HG03103 (cell line): ENCODE data around the gene STT3A.
A peak's percentile ranks its signal among the peaks of the same experiment; 100 is the strongest.

ENCODE experiments used
- ATAC-seq: cut with Tn5 transposase; IDR thresholded peaks from one replicate; pipeline ENCODE4 v1.9.1; 2021; ENCODE audit warnings: low read depth; ENCODE audit not compliant: unreplicated experiment

STT3A gene

DNA sequence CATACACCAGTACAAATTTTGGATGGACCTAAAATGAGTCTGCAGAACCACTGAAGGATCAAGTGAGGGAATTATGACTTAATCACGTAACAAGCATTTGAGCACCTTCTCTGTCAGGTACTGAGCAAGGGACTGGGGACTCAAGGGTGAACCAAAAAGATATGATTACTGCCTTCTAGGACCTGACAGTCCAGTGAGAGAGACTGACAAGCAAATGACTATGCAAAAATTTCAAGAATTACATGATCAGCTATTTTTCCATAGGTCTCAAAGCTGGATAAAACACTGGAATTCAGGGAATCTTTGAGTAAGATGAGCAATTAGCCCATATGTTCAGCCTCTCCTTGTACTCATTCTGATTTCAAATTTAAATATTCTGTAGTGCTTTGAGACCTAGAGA lies 5.2 kb upstream of the STT3A start:
- ATAC-seq: no peak

DNA sequence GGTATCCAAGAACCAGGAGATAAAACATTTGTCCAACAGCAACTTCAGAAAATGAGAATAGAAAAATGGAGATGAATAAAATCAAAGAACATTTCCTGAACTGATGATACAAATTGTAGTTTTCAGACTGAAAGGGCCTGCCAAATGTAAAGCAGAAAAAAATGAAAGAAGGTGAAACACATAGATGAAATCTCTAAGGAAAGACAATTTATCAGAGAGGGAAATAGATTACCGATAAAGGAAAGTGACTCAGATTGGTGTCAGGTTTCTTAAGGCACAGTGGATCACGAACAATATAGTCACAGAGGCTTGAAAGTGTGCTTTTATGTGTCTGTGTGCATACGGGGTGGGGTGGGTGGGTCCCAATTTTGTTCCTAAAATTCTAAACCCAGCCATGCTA lies 4.1 kb upstream of the STT3A start:
- ATAC-seq: no peak

DNA sequence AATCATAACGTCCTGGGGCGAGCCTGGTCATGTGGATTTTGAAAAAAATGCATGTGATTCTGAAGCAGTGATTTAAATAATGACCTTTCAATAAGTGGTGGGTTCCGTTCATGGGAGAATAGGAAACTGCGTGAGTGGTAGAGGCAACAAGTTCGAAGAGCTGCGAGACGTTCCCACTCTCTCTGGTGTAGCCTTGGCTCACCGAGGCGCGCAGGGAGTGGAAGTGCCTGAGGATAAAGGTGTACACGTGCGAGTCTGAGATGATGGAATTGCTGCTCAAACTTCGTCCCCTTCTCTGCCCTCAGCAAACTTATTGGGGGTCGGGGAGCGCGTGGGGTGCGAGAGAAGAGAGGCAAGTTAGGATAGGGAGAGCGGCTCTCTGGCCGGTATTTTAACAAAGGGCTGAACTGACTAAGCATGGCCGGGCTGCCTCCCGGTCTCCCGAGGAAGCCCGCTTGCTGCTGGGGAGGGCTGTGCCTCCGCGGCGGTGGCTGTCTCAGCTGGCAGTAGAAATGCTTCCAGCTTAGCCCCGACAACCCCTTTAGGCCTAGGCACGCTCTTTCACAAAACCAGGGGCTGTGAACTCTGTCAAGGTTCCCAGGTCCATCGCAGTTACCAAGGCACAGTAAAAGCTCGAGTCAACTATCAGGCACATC lies 875 bp upstream of the STT3A start:
- peak; percentile 9 for ATAC-seq

DNA sequence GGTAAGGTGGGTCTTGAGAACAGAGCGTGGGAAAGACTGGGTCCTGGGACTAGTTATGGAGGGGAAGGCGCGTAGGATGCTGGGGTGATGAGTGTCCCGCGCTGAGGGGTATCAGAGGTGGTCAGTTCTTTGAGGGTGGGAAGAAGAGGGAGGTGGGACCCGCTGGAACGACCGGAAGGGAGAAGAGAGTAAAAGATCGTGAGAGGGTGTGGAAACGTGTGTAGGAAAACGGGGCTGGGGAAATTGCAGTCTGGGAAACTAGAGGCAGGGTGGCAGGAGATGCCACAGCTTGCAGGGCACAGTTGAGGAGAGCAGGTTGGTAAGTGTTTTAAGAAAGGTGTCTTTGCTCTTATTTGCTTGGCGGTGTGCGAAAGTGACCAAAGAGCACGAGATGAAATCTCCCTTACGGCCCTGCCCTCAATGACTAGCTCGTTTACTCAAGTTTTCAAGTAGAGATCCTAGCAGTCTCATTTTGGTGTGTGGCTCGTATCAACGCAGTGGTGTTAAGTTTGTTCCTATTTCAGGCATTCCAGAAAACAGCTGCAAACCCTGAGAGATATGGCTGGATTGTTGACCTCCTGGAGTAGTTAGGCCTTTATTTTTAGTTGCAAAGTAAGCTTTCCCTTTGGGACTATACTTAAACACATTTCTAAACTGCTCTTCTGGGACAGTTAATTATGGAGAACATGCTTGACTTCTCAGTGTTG lies 615 bp downstream of the STT3A start:
- no peak for ATAC-seq

DNA sequence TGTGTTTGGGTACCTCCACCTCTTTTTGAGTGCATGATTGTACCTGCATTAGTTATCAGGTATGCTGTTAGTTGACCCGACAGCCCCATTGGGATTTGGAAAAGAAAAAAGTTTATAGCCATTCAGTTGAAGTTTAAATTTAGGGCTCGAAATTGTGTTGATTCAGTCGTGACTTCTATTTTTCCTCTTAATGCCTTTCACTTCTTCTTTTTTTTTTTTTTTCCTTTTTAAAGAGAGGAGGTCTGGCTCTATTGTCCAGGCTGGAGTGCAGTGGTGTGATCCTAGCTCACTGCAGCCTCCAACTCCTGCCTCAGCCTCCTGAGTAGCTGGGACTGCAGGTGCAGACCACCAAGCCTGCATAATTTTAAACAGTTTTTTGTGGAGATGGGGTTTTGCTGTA lies 2.3 kb downstream of the STT3A start:
- ATAC-seq: no peak

DNA sequence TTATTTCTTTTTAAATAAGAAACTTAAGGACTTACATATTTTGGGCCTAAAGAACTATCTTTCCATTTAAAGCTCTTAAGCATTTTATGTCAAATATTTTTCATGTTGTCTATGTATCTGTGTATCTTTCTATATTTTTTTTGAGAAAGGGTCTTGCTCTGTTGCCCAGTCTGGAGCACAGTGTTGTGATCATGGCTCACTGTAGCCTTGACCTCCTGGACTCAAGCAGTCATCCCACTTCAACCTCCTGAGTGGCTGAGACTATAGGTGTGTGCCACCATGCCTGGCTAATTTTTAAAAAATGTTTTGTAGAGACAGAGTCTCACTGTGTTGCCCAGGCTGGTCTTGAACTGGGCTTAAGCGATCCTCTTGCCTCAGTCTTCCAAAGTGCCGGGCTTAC lies 8.0 kb downstream of the STT3A start:
- ATAC-seq: no peak

DNA sequence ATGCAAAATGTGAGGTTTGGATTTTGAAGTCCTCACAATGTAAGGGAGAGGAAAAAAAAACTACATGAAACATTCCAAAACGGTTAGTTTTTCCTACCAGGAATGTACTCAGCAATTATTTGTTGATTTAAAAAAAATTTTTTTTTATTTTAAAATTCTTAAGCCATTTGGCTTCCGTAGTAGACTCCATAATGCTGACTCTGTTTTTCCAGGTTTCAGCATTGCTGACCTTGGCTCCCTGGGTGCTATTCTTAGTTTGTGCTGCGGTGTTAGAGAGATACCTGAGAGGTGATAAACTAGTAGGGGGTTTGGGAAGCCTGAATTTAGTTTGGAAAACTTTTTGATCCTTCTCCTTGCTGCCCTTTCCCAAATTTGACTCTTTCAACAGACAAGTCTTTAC lies 10.6 kb downstream of the STT3A start:
- no peak for ATAC-seq

DNA sequence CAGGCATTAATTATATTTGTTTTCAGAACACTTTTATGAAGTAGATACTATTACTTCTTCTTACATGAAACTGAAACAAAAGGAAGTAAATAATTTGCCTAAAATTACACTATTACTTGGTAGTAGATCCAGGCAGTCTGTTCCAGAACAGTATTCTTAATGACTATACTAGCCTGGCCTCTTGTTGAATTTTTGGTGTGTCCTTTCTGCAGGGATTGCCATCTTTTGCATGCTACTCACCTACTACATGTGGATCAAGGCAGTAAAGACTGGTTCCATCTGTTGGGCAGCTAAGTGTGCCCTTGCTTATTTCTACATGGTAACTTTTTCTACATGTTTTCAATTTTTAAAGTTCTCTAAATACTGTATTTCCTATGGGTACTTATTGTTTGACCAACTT lies 12.8 kb downstream of the STT3A start:
- ATAC-seq: no peak

DNA sequence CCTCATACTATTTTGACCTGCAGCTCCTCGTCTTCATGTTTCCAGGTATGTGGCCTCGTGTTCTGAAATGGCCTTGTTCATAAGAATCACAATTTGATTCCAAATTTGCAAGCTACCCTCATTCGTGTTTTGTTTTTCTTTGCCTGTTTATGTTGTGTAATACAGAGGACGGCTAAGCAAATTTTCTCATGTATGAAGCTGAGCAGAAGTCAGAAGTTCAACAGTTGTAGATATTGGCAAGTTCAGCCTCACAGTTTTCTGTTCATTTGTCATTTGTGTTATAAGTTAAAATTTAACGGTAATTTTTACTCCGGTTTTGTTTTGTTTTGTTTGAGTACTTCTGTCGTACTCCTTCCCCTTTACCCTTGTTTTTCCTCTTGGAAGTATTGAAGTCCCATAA lies 16.9 kb downstream of the STT3A start:
- ATAC-seq: no peak

DNA sequence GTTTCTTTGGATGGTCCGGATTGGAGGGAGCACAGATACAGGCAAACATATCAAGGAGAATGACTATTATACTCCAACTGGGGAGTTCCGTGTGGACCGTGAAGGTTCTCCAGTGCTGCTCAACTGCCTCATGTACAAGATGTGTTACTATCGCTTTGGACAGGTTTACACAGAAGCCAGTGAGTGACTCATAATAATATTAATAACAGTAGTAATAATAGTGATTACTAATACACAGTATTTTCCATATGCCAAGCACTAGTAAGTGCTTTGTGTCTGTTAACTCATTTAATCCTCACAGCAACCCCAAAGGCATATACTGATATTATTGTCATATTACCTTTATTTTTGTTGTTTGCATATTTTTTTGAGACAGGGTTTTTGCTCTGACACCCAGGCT lies 25.7 kb downstream of the STT3A start:
- ATAC-seq: no peak

DNA sequence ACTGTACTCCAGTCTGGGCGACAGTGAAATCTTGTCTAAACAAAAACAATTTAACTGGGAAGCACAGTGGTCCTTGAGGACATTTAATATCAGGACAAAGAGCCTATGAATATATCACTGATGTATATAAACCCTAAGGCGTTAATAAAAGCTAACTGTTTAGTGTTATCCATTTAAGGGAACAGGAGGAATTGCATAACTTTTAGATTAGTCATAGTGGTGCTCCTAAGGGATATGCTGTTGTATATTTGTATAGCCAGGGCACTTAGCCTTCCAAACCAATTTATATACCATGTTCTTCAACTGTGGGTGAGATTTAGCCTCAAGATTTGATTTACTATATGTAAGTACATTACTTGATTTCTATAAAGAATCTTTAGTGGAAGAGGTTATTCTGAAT lies 29.3 kb downstream of the STT3A start:
- no peak for ATAC-seq

DNA sequence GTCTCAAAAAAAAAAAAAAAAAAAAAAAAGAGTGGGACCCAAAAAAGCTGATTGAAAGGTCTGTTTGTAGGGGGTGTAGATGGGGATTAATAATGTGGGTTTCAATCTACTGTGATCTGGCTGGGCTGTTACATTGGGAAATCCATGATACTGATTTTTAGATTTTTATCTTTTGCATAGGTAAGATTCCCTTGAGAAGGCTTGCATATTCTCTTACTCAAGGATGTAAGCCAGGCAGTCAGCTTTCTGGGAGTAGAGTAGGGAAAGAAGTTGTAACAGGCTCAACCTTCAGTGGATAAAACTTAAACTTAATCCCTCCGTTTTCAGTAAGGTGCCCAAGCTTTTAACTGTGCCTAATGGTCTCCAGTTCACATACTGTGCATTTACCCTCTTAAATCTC lies 30.4 kb downstream of the STT3A start:
- no peak for ATAC-seq

DNA sequence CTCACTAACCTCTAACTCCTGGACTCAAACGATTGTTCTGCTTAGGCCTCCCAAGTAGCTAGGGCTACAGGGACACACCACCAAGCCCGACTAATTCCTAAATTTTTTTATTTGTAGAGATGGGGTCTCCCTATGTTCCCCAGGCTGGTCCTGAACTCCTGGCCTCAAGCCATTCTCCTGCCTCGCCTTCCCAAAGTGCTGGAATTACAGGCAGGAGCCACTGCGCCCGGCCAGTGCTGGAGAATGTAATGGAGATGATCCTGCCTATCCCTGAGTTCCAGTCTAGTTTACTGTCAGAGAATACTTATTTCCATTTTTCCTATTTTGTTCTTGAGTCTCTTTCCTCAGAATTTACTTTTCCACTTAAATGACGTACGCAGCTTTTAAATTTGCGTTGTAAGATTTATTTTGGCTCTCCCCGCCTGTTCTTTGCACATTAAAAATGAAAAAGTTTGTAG lies 32.1 kb downstream of the STT3A start, which contains the start of gene CHEK1:
Gene CHEK1, plus strand, starts transcription at position 408 of the 458 bp plus-strand sequence. CDS start 1,606 bp downstream, outside the sequence.
- no peak for ATAC-seq

DNA sequence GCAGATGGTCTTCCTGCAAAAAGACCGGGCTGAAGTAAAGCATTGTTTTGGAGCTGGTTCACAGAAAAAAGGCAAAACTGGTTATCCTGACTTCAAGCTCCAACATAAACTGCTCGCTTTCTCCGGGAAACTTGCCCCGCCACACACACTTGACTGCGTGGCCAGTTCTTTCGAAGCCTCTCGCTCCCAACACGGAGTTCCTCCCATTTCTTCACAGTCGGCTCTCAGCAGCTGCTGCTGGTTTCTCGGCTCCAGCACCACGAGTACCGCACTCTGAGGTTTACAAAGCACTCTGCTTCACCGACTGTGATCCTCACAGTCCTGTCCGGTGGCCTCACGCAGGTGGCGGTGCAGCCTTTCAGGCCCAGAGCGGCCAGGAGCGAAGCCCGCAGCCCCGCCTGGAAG lies 32.6 kb downstream of the STT3A start:
- no peak for ATAC-seq

DNA sequence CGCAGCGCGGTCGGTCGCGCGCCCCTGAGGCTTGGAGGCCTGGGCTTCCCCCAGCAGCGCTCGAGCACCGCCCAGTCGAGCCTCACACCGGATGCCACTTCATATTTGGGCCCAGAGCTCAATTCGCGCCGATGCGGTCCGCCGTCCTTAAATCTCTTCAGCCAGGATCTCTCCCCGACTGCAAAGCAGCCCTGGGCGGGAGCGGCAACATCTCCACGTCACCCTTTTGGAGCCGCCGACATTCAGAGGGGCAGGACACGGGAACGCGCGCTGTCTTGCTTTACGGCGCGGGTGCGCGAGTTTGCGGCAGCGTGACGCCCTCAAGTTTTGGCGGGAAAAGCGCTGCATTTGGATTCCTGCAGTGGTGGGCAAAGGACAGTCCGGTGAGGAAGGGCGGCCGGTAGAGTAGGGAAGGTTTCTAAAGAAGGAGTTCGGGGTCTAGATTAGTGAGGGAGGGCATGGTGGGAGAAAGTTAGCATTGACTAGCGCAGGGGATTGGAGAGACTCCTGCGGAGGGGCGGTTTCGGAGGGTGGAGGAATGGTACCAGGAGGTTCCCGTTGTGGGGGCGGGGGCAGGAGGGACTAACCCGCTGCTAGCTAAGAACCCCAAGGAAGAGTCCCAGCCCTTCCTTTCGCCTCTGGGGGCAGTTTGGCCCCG lies 33.1 kb downstream of the STT3A start:
- ATAC-seq: peak; percentile 89

DNA sequence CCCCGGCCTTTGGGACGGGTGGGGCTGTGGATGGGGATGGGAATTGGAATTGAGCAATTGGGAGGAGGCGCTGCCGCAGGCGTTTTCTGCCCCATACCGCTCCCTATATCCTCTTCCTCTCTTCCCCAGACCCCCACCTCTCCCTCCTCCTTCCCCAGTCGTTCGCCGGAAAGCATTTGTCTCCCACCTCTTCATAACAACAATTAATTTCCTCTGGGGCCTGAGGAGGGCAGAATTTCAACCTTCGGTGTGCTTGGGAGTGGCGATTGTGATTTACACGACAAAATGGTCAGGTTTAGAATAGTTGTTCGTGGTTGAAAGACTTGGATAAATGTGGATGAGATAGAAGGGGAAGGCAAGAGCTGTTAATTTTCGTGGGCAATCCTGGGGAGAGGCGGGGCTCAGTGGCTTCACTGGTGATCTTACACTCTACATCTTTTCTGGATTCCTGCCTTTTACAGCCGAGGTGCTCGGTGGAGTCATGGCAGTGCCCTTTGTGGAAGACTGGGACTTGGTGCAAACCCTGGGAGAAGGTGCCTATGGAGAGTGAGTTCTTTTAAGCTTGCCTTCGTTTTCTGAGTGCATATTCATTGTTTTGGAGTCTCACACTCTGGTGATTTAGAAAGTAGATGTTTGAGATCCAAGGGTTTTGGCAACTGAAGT lies 33.8 kb downstream of the STT3A start:
- peak; percentile 37 for ATAC-seq

DNA sequence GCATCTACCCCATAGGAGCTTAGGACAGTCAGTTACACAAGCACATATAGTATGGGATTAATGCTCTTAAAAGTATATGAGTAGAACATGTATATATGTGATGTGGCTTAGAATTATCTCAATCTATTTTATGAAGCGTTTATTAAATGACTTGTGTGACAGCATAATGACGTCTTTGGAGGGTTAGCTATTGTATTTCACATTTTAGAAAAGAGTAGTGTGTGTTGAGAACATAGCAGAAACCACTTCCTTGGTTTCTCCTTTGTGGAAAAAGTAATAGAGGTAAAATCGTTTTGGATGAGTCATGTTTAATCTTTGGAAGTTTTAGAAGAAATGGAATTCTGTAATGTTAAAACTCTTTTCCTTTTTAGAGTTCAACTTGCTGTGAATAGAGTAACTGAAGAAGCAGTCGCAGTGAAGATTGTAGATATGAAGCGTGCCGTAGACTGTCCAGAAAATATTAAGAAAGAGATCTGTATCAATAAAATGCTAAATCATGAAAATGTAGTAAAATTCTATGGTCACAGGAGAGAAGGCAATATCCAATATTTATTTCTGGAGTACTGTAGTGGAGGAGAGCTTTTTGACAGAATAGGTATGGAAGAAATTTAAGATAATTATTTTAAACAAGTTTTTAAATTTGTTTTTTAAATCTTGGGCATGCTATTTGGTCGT lies 34.7 kb downstream of the STT3A start:
- ATAC-seq: no peak

DNA sequence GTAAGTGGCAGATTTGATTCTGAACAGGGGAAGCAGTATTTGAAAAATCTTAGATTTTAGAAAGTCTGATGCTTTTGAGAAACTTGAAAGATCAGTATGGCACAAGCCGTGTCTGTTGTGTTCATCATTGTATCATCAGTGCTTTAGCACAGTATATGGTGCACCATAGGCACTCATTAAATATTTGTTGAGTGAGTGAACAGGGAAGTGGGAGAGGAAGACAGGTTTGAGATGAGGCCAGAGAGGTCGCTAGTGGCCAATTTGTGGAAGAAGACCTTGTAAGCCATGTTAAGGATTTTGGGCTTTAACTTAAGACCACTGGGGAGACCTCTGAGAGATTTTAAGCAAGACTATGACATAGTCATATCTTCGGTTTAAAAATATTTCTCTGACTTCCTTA lies 45.2 kb downstream of the STT3A start:
- ATAC-seq: no peak

DNA sequence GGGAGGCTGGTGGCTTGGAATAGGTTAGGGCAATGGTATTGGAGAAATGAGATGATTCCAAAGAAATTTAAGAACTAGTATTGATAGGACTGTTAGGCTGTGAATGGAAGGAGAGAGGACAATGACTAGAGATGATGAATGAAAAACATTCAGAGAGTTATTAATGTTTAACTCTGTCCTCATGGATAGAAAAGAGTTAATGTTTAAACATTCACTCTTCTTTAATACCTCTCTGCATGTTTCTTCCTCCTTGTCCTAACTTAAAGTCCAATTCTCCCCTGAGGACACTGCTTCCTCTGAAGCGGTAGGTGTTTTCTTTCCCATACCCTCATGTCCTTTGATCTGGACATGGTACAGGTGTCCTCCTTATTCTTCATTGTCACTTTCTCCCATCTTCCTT lies 45.7 kb downstream of the STT3A start:
- ATAC-seq: no peak

DNA sequence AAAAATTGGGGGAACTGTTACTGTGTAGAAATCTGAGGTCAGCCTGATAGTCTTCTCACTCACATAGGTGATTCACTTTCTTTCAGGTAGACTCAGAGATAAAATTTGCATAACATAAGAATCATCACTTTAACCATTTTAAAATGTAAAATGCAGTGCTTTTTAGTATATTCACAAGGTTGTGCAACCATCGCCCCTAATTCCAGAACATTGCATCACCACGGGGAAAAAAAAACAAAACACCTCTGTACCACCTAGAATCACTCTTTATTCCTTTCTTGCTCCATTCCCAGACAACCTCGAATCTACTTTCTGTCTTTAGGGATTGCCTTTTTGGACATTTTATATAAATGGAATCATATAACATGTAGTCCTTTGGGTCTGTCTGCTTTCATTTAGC lies 53.2 kb downstream of the STT3A start:
- ATAC-seq: no peak
